ENCODE measurements around the gene OR3A2. TPM values are rescaled to one million over a fixed set of nuclear protein-coding genes. Genes with fewer than 3 reads are reported as not detected.

OR3A2 gene
- not detected in 5 replicates for total RNA-seq (2022; extraction: Qiagen RNA extraction)

DNA sequence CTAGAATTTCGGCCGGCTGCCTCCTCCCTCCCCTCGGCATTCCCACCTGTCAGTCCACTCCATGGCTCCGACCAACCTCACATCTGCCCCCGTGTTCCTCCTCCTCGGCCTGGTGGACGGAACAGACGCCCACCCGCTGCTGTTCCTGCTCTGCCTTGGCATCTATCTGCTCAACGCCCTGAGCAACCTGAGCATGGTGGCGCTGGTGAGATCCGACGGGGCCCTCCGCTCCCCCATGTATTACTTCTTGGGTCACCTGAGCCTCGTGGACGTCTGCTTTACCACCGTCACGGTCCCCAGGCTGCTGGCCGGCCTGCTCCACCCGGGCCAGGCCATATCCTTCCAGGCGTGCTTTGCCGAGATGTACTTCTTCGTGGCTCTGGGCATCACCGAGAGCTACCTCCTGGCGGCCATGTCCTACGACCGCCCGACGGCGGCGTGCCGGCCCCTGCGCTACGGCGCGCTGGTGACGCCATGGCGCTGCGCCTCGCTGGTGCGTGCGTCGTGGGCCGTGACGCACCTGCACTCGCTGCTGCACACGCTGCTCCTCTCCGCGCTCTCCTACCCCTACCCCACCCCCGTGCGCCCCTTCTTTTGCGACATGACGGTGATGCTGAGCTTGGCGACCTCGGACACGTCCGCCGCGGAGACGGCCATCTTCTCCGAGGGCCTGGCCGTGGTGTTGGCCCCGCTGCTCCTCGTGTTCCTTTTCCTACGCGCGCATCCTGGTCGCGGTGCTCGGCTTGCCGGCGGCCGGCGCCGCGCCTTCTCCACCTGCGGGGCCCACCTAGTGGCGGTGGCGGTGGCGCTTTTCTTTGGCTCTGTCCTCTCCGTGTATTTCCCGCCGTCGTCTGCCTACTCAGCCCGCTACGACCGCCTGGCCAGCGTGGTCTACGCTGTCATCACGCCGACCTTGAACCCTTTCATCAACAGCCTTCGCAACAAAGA lies at the start of gene OR3A2:
TSS of gene OR3A2 (minus strand) at position 440 of the 948 bp plus-strand sequence.

DNA sequence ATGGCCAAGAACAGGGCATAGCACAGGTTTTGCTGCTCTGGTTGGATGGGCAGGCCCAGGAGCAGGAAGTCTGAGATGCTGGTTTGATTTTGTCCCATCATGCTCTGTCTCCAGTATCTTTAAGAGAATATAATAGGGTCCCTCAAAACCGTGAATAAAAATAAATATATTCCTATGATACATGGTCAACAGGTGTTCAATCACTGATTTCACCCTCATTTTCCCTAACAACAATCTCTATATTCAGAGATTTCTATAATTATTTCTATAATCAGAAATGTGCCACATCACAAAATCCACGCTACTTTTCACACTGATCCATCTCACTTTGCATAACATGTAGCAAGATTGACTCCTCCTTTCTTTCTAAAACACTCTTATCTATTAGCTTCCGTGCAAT lies 47.6 kb upstream of the OR3A2 start, which contains the start of gene OR1E2:
TSS of gene OR1E2 (minus strand) at position 101 of the 400 bp plus-strand sequence. CDS start at position 101, 0 bp downstream.

DNA sequence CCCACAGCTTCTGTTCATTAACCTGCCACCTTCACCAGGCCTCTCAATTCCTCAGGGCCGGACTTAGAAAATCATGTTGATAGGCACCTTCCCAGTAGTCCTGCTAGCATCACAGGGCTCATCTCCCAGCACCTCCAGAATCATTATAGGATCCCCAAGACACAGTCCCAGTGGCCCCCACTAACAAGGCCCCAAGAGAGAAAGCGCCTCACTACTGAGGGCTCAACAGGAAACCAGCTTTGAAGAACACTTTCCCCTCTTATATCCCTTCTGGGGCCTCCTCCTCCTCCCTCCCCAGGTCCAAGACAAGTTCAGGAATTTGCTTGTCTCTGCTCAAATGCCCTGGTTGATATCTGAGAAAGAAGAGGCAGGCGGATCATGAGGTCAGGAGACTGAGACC lies 25.0 kb upstream of the OR3A2 start, which contains the start of gene OR3A3:
TSS of gene OR3A3 (plus strand) at position 301 of the 400 bp plus-strand sequence.

DNA sequence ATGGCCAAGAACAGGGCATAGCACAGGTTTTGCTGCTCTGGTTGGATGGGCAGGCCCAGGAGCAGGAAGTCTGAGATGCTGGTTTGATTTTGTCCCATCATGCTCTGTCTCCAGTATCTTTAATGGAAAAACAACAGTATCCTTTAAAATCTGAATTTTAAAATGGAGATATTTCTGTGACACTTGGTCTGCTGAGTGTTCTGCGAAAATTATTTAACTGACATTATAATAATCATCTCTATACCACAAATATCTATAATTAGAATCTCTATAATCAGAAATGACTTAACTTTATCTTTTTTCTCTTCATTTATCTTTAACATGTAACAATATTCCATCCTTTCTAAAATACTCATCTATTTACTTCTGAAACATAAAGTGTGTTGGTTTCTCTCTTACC lies 12.2 kb upstream of the OR3A2 start, which contains the start of gene OR1E1:
TSS of gene OR1E1 (minus strand) at position 101 of the 400 bp plus-strand sequence. CDS start at position 101, 0 bp downstream.

DNA sequence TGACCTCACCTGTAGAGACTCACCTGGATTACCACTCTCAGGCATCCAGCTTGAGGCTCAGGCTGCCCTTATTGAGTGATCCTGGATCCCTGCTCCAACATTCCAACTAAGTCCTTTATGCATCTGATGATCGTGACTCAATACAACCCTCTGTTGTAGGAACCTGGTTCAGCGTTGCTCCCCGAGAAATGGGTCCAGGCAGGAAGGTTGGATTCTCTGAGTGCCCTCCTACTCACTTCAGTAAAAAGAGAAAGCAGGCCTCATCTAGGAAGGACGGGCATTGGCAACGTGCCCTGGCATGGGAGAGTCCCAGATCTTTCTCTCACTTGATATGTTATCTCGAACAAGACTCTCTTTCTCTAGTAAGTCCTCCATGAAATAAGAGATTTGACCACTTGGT lies 87.8 kb downstream of the OR3A2 start, which contains the start of gene OR3A1:
TSS of gene OR3A1 (minus strand) at position 101 of the 400 bp plus-strand sequence. CDS start 5,778 bp downstream, outside the sequence.

Other genes with a start within 250 kb of the OR3A2 start
- not detected in 5 replicates for gene OR1A2, start 188.8 kb downstream of the OR3A2 start, total RNA-seq (2022; extraction: Qiagen RNA extraction)
- gene OR1A1, start 178.6 kb downstream of the OR3A2 start, total RNA-seq (2022; extraction: Qiagen RNA extraction): not detected in 5 replicates
- gene OR3A1, start 87.9 kb downstream of the OR3A2 start, total RNA-seq (2022; extraction: Qiagen RNA extraction): not detected in 5 replicates
- not detected in 5 replicates for gene OR1E1, start 12.1 kb upstream of the OR3A2 start, total RNA-seq (2022; extraction: Qiagen RNA extraction)
- not detected in 5 replicates for gene OR3A3, start 25.1 kb upstream of the OR3A2 start, total RNA-seq (2022; extraction: Qiagen RNA extraction)
- gene OR1E2, start 47.5 kb upstream of the OR3A2 start, total RNA-seq (2022; extraction: Qiagen RNA extraction): not detected in 5 replicates
- not detected in 5 replicates for gene SPATA22, start 85.5 kb upstream of the OR3A2 start, total RNA-seq (2022; extraction: Qiagen RNA extraction)
- not detected in 5 replicates for gene ASPA, start 89.7 kb upstream of the OR3A2 start, total RNA-seq (2022; extraction: Qiagen RNA extraction)
- gene TRPV3, start 171.5 kb upstream of the OR3A2 start, total RNA-seq (2022; extraction: Qiagen RNA extraction): 0.22 to 0.59 TPM (median 0.28 TPM) in 5 replicates
- 3.5 to 5.3 TPM (median 4.3 TPM) in 5 replicates for gene TRPV1, start 223.1 kb upstream of the OR3A2 start, total RNA-seq (2022; extraction: Qiagen RNA extraction)
- gene SHPK, start 249.9 kb upstream of the OR3A2 start, total RNA-seq (2022; extraction: Qiagen RNA extraction): 12.2 to 17.4 TPM (median 16.1 TPM) in 5 replicates

Data from A549 treated with Mapracorat at 1 μM for 4 hours (cell line).